GM18511 (cell line): ENCODE results near the gene IFNE.
"Not testable (repeated sequence)": the region's sequence is repeated elsewhere in the genome, so short reads cannot be mapped to it uniquely, and the experiment has no call there.

Experiments used
- ATAC-seq: cut with Tn5 transposase; IDR thresholded peaks from one replicate; pipeline ENCODE4 v1.9.1; 2021; ENCODE audit warnings: mild to moderate bottlenecking, moderate library complexity; ENCODE audit not compliant: unreplicated experiment

Gene IFNE

GRCh38 chr9:21499912-21500311, 17.8 kb upstream of the IFNE start:
- no peak for ATAC-seq

GRCh38 chr9:21491756-21492155, 9.6 kb upstream of the IFNE start:
- ATAC-seq, result no peak

GRCh38 chr9:21481470-21482056, 550 bp downstream of the IFNE start:
- no peak for ATAC-seq

GRCh38 chr9:21479152-21479702, 2.9 kb downstream of the IFNE start:
- ATAC-seq, result no peak

- no peak for ATAC-seq
Measured at GRCh38 chr9:21477466-21477865, 4.6 kb downstream of the IFNE start.

GRCh38 chr9:21473236-21473635, 8.9 kb downstream of the IFNE start:
- no peak for ATAC-seq

- ATAC-seq, result no peak
Measured at GRCh38 chr9:21470126-21470525, 12.0 kb downstream of the IFNE start.

GRCh38 chr9:21465859-21466518, 16.1 kb downstream of the IFNE start:
- ATAC-seq, result peak; percentile 78

GRCh38 chr9:21465138-21465537, 17.0 kb downstream of the IFNE start:
- ATAC-seq, result no peak

GRCh38 chr9:21461377-21461776, 20.7 kb downstream of the IFNE start:
- ATAC-seq, result no peak

- peak; percentile 97 for ATAC-seq
Measured at GRCh38 chr9:21455320-21455719, 26.8 kb downstream of the IFNE start.

GRCh38 chr9:21454149-21454548, 28.0 kb downstream of the IFNE start:
- ATAC-seq, result no peak

- ATAC-seq, result no peak
Measured at GRCh38 chr9:21452681-21453080, 29.4 kb downstream of the IFNE start.

- ATAC-seq, result no peak
Measured at GRCh38 chr9:21450733-21451394, 31.2 kb downstream of the IFNE start.

- ATAC-seq, result not testable (repeated sequence)
Measured at GRCh38 chr9:21449312-21449711, 32.8 kb downstream of the IFNE start.

- ATAC-seq, result peak; percentile 94
Measured at GRCh38 chr9:21443849-21444625, 38.1 kb downstream of the IFNE start.

- no peak for ATAC-seq
Measured at GRCh38 chr9:21440139-21440538, 42.0 kb downstream of the IFNE start, which contains the start of gene IFNA1. TSS of gene IFNA1 (plus strand) at chr9:21440439. CDS start at chr9:21440508, 69 bp downstream.

GRCh38 chr9:21435015-21435383, 47.1 kb downstream of the IFNE start:
- ATAC-seq, result not testable (repeated sequence)

- ATAC-seq, result no peak
Measured at GRCh38 chr9:21434202-21435014, 47.7 kb downstream of the IFNE start.

- ATAC-seq, result peak; percentile 75
Measured at GRCh38 chr9:21432672-21433425, 49.3 kb downstream of the IFNE start.
